OCI-LY1 (cell line): ENCODE data around the gene ZFYVE21.

ENCODE experiments used
- H2AFZ ChIP-seq: fragments of 200-600 bp; sonication (generic), shearing (Covaris generic); 2 replicates; pipeline ENCODE4 v1.6.0; 2014; ENCODE audit warnings: antibody characterized with exemption, mild to moderate bottlenecking, low read length
- H3F3A ChIP-seq: fragments of 200-600 bp; sonication (generic), shearing (Covaris generic); 2 replicates; pipeline ENCODE4 v1.6.0; 2014; ENCODE audit warnings: mild to moderate bottlenecking, antibody characterized with exemption, low read length, moderate library complexity; ENCODE audit not compliant: insufficient read depth
- H3K27ac ChIP-seq: fragments of 200-600 bp; sonication (generic); 2 replicates; pipeline ENCODE4 v1.5.1; 2014; ENCODE audit warnings: low read length, mixed run types, mild to moderate bottlenecking, low read depth; ENCODE audit not compliant: poor library complexity, severe bottlenecking
- H3K27me3 ChIP-seq: fragments of 200-600 bp; sonication (generic); 2 replicates; pipeline ENCODE4 v1.6.0; 2014; ENCODE audit warnings: antibody characterized with exemption, mild to moderate bottlenecking, low read length, moderate library complexity; ENCODE audit not compliant: insufficient read depth
- H3K36me3 ChIP-seq: fragments of 200-600 bp; sonication (generic); 2 replicates; pipeline ENCODE4 v1.6.1; 2014; ENCODE audit warnings: mild to moderate bottlenecking, antibody characterized with exemption, low read length, moderate library complexity, mixed read lengths; ENCODE audit not compliant: insufficient read depth
- H3K4me1 ChIP-seq: fragments of 200-600 bp; sonication (generic); 2 replicates; pipeline ENCODE4 v1.5.1; 2014; ENCODE audit warnings: mild to moderate bottlenecking, low read length, moderate library complexity; ENCODE audit not compliant: insufficient read depth, severe bottlenecking
- H3K4me2 ChIP-seq: fragments of 200-600 bp; sonication (generic), shearing (Covaris generic); 2 replicates; pipeline ENCODE4 v1.6.1; 2014; ENCODE audit warnings: low read length
- H3K4me3 ChIP-seq: fragments of 200-600 bp; sonication (generic); 2 replicates; pipeline ENCODE4 v1.5.1; 2014; ENCODE audit warnings: low read length, low read depth, mild to moderate bottlenecking, mixed read lengths; ENCODE audit not compliant: poor library complexity, severe bottlenecking
- H3K79me2 ChIP-seq: fragments of 200-600 bp; shearing (Covaris generic); 2 replicates; pipeline ENCODE4 v1.6.1; 2016; ENCODE audit warnings: mixed run types, low read length, mixed read lengths; ENCODE audit not compliant: insufficient read depth
- H3K9ac ChIP-seq: fragments of 200-600 bp; sonication (generic), shearing (Covaris generic); 2 replicates; pipeline ENCODE4 v1.6.1; 2014; ENCODE audit warnings: mild to moderate bottlenecking, low read length, mixed read lengths
- H3K9me2 ChIP-seq: fragments of 200-600 bp; sonication (generic), shearing (Covaris generic); 2 replicates; pipeline ENCODE4 v1.6.1; 2014; ENCODE audit warnings: low read depth, mild to moderate bottlenecking, low read length, mixed read lengths
- H3K9me3 ChIP-seq: fragments of 200-600 bp; shearing (Covaris generic); 2 replicates; pipeline ENCODE4 v1.6.1; 2014; ENCODE audit warnings: low read length, mixed read lengths
- H4K20me1 ChIP-seq: fragments of 200-600 bp; sonication (generic), shearing (Covaris generic); 2 replicates; pipeline ENCODE4 v1.6.0; 2016; ENCODE audit warnings: mild to moderate bottlenecking, low read length; ENCODE audit not compliant: insufficient read depth
- EZH2 ChIP-seq: fragments of 200-600 bp; sonication (generic), shearing (Covaris generic); IDR thresholded peaks from 2 replicates; pipeline ENCODE4 v1.8.0; 2017; ENCODE audit warnings: borderline replicate concordance, mixed run types, mild to moderate bottlenecking, antibody characterized with exemption, low read length, moderate library complexity, mixed read lengths
- TF ChIP-seq, protein P1 (sequence below): fragments of 200-600 bp; sonication (generic), shearing (Covaris generic); IDR thresholded peaks from 2 replicates; pipeline ENCODE4 v1.5.1; 2017; ENCODE audit warnings: mild to moderate bottlenecking, antibody characterized with exemption, low read length, moderate library complexity, mixed read lengths

Gene ZFYVE21

DNA sequence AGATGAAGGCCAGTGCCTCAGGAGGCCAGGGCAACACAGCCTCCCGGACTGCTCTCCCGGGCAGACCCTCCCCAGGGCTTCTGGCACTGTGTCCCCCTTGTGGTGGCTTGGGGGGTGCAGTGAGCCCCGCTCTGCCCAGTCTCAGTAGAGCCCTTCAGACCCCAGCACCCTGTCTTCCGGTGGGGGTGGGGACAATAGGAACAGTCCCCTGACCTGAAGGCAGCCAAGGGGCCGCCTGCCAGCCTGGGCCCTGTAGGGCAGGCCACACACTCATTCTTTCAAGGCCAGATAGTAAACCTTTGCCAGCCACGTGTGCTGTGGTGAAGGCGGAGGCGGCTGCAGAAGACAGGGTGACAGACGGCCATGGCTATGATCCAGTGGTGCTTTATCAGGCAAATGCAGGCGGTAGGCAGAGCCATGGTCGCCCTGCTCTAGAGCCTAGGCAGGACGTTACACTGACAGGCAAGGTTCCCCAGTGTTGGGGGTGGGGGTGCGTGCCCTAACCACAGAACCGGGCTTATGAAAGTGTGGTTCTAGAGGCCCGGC, 15.0 kb downstream of the ZFYVE21 start:
- H3K9me3 ChIP-seq = no peaks in the 10 kb centered on the region
- H2AFZ ChIP-seq = no peak overlapping the region
- H3K27ac ChIP-seq = no peak overlapping the region
- no peaks in the 10 kb centered on the region for H3K27me3 ChIP-seq
- peaks cover 67% of the 10 kb centered on the region for H3K36me3 ChIP-seq
- no peaks in the 10 kb centered on the region for H3K4me1 ChIP-seq
- H4K20me1 ChIP-seq = no peaks in the 10 kb centered on the region
- no peaks in the 10 kb centered on the region for H3K79me2 ChIP-seq
- H3K9me2 ChIP-seq = no peaks in the 10 kb centered on the region
- no peak overlapping the region for H3K4me2 ChIP-seq
- no peak overlapping the region for H3K9ac ChIP-seq
- H3F3A ChIP-seq = no peaks in the 10 kb centered on the region
- H3K4me3 ChIP-seq = no peak overlapping the region
- no peak for TF ChIP-seq EZH2
- TF ChIP-seq, protein P1, sequence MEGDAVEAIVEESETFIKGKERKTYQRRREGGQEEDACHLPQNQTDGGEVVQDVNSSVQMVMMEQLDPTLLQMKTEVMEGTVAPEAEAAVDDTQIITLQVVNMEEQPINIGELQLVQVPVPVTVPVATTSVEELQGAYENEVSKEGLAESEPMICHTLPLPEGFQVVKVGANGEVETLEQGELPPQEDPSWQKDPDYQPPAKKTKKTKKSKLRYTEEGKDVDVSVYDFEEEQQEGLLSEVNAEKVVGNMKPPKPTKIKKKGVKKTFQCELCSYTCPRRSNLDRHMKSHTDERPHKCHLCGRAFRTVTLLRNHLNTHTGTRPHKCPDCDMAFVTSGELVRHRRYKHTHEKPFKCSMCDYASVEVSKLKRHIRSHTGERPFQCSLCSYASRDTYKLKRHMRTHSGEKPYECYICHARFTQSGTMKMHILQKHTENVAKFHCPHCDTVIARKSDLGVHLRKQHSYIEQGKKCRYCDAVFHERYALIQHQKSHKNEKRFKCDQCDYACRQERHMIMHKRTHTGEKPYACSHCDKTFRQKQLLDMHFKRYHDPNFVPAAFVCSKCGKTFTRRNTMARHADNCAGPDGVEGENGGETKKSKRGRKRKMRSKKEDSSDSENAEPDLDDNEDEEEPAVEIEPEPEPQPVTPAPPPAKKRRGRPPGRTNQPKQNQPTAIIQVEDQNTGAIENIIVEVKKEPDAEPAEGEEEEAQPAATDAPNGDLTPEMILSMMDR = peak; percentile 12; the same call in 1 of the 2 replicates

DNA sequence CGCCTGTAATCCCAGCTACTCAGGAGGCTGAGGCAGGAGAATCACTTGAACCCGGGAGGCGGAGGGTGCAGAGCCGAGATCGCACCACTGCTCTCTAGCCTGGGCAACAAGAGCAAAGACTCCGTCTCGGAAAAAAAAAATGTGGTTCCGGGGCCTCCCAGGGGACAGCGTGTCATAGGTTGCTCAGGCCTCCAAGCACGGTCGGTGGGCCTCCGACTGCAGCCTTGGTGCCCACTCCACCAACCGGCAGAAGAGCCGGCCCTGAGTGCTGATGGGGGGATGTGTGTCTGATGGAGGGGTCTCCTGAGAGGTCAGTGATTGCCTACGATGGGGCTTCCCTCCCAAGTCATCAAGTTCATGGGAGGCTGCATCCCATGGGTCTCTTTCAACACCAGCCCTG, 15.9 kb downstream of the ZFYVE21 start:
- Histone ChIP-seq H3K9me3 (no peaks in the 10 kb centered on the region), H4K20me1 (no peaks in the 10 kb centered on the region), H3K4me1 (no peaks in the 10 kb centered on the region), H2AFZ (no peak overlapping the region), H3K27me3 (no peaks in the 10 kb centered on the region), H3F3A (no peaks in the 10 kb centered on the region), H3K79me2 (no peaks in the 10 kb centered on the region), H3K4me3 (no peak overlapping the region), H3K9ac (no peak overlapping the region), H3K9me2 (no peaks in the 10 kb centered on the region), H3K4me2 (no peak overlapping the region), H3K27ac (no peak overlapping the region), H3K36me3 (peaks cover 70% of the 10 kb centered on the region)
- TF ChIP-seq, protein P1 = no peak
- no peak for TF ChIP-seq EZH2

DNA sequence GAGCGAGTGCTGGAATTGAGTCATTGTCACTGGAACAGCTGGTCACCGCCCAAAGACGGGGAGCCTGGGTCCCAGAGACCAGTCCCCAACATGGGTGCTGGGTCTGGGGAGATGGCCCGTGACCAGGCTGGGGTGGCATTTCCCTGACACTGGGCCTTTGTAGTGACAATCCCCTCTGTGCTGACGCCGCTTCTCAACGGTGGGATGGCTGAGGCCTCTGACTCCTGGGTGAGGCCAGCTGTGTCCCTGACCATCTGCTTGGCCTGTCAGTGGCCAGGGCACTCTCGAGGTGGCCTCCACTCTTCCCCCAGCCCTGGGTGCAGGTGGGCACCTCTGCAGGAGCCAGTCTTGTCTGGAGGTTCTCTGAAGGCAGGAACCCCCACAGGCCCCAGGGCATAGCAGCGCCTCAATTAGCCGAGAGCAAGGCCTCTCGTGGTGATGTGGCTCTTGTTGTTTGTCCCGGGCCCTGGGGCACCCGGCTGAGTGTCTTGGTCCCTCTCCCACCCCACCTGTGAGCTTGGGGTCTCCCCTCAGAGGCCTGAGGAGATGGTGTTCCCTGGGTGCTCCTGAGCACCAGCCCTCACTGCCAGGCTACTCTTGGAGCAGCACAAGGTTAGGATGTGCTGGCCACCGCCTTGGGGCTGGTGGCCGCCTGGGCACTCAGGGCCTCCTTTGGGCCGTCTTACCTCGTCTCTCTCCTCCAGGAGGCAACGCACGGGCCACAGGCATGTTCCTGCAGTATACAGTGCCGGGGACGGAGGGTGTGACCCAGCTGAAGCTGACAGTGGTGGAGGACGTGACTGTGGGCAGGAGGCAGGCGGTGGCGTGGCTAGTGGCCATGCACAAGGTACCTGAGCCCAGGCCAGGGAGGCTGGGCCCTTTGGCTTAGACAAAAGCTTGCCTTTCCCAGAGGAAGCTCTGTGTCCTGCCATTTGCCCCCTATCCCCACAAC, 16.6 kb downstream of the ZFYVE21 start:
- Histone ChIP-seq H3K4me2 (no peak overlapping the region), H3K9me3 (no peaks in the 10 kb centered on the region), H3F3A (no peaks in the 10 kb centered on the region), H3K4me1 (no peaks in the 10 kb centered on the region), H3K27me3 (no peaks in the 10 kb centered on the region), H3K9me2 (no peaks in the 10 kb centered on the region), H2AFZ (no peak overlapping the region), H3K36me3 (peaks cover 74% of the 10 kb centered on the region), H3K79me2 (no peaks in the 10 kb centered on the region), H3K9ac (no peak overlapping the region), H3K4me3 (no peak overlapping the region), H4K20me1 (no peaks in the 10 kb centered on the region), H3K27ac (no peak overlapping the region)
- no peak for TF ChIP-seq EZH2
- TF ChIP-seq, protein P1 = no peak
